Liver (tissue), 3 donors: Measurements from ENCODE around the gene RHOT2.

ENCODE experiments used
- EGR1 ChIP-seq, 2 donors: IDR thresholded peaks; 2 replicates each; pipeline ENCODE4 v1.6.1; 2016 to 2018; ENCODE audit warnings: antibody characterized with exemption in 2 of 2, low read depth in 2 of 2
- GABPA ChIP-seq, 2 donors: IDR thresholded peaks in 1 of 2; conservative IDR thresholded peaks in 1 of 2; 2 replicates each; pipeline ENCODE4 v1.6.1; 2016; ENCODE audit warnings: antibody characterized with exemption in 2 of 2, mild to moderate bottlenecking in 1 of 2, moderate library complexity in 1 of 2
- JUND ChIP-seq, 2 donors: IDR thresholded peaks; 2 replicates each; pipeline ENCODE4 v1.6.1; 2016; ENCODE audit warnings: antibody characterized with exemption in 2 of 2
- RAD21 ChIP-seq, 2 donors: IDR thresholded peaks; 2 replicates each; pipeline ENCODE4 v1.6.1; 2016; ENCODE audit warnings: antibody characterized with exemption in 2 of 2, mild to moderate bottlenecking in 2 of 2
- TAF1 ChIP-seq: conservative IDR thresholded peaks from 2 replicates; pipeline ENCODE4 v1.6.1; 2016; ENCODE audit warnings: antibody characterized with exemption, mild to moderate bottlenecking
- TF ChIP-seq, protein P1 (sequence below): fragments of 150-350 bp; IDR thresholded peaks from 2 replicates; pipeline ENCODE4 v1.5.1; 2017; ENCODE audit warnings: improper control_type of control experiment, low read depth, low read length; ENCODE audit not compliant: missing input control
- TF ChIP-seq, protein P2 (sequence below): IDR thresholded peaks from 2 replicates; pipeline ENCODE4 v1.6.1; 2016; ENCODE audit warnings: antibody characterized with exemption
- TF ChIP-seq, protein P3 (sequence below): IDR thresholded peaks from 2 replicates; pipeline ENCODE4 v1.6.1; 2016; ENCODE audit warnings: antibody characterized with exemption, mild to moderate bottlenecking
- donor health status: healthy.
- donor health status: healthy.

DNA sequence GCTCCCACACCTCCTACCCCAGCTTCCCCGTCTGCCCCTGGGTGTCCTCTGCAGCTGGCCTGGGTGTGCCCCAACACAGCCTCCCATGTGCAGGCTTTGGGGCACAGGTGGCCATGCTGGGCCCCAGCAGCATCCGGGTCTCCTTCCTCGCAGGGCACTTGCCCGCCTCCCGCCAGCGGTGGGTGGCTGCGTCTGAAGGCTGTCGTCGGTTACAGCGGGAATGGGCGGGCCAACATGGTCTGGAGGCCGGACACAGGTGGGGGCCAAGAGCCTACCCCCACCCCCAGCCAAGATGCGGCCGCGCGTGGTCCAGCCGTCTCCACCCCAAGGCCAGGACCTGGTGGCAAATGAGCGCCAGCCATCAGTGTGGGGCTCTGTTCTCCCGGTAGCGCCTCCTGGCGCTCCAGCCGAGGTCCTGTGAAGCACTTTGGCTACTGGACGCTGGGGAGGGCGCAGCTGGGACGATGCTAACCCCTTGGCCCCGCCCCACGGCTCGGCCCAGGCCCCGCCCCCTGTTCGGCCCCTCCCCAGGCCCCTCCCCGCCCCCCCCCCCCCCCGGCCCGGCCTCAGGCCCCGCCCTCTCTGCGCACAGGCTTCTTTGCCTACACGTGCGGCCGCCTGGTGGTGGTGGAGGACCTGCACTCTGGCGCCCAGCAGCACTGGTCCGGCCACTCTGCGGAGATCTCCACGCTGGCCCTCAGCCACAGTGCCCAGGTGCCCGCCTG, 7.3 kb upstream of the RHOT2 start:
- no peak for TF ChIP-seq TAF1
- TF ChIP-seq JUND (IDR thresholded peaks at IDR 0.05), result no peak
- TF ChIP-seq, protein P1, sequence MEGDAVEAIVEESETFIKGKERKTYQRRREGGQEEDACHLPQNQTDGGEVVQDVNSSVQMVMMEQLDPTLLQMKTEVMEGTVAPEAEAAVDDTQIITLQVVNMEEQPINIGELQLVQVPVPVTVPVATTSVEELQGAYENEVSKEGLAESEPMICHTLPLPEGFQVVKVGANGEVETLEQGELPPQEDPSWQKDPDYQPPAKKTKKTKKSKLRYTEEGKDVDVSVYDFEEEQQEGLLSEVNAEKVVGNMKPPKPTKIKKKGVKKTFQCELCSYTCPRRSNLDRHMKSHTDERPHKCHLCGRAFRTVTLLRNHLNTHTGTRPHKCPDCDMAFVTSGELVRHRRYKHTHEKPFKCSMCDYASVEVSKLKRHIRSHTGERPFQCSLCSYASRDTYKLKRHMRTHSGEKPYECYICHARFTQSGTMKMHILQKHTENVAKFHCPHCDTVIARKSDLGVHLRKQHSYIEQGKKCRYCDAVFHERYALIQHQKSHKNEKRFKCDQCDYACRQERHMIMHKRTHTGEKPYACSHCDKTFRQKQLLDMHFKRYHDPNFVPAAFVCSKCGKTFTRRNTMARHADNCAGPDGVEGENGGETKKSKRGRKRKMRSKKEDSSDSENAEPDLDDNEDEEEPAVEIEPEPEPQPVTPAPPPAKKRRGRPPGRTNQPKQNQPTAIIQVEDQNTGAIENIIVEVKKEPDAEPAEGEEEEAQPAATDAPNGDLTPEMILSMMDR, result peak; percentile 43
- peak in 1 of 2 donors; percentile 29 for TF ChIP-seq GABPA (IDR thresholded peaks at IDR 0.05 in 1 of 2, conservative IDR thresholded peaks at IDR 0.05 in 1 of 2)
- TF ChIP-seq, protein P2, sequence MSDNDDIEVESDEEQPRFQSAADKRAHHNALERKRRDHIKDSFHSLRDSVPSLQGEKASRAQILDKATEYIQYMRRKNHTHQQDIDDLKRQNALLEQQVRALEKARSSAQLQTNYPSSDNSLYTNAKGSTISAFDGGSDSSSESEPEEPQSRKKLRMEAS, result no peak
- peak in 1 of 2 donors; percentile 48 for TF ChIP-seq RAD21 (IDR thresholded peaks at IDR 0.05)
- TF ChIP-seq, protein P3, sequence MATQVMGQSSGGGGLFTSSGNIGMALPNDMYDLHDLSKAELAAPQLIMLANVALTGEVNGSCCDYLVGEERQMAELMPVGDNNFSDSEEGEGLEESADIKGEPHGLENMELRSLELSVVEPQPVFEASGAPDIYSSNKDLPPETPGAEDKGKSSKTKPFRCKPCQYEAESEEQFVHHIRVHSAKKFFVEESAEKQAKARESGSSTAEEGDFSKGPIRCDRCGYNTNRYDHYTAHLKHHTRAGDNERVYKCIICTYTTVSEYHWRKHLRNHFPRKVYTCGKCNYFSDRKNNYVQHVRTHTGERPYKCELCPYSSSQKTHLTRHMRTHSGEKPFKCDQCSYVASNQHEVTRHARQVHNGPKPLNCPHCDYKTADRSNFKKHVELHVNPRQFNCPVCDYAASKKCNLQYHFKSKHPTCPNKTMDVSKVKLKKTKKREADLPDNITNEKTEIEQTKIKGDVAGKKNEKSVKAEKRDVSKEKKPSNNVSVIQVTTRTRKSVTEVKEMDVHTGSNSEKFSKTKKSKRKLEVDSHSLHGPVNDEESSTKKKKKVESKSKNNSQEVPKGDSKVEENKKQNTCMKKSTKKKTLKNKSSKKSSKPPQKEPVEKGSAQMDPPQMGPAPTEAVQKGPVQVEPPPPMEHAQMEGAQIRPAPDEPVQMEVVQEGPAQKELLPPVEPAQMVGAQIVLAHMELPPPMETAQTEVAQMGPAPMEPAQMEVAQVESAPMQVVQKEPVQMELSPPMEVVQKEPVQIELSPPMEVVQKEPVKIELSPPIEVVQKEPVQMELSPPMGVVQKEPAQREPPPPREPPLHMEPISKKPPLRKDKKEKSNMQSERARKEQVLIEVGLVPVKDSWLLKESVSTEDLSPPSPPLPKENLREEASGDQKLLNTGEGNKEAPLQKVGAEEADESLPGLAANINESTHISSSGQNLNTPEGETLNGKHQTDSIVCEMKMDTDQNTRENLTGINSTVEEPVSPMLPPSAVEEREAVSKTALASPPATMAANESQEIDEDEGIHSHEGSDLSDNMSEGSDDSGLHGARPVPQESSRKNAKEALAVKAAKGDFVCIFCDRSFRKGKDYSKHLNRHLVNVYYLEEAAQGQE, result no peak
- TF ChIP-seq EGR1 (IDR thresholded peaks at IDR 0.05; ENCODE audit: low read depth in 2 of 2), result no peak
